LNCaP clone FGC (cell line): ENCODE measurements around the gene KDM1A.

ENCODE experiments used
- DNase-seq: peaks from one replicate; pipeline ENCODE4 v3.0.0-alpha.2; 2011; ENCODE audit warnings: low read depth
- H3K4me3 ChIP-seq: 2 replicates; pipeline ENCODE4 v1.5.1; 2011; ENCODE audit warnings: mild to moderate bottlenecking, low read depth, low read length, control low read depth
- TF ChIP-seq, protein P1 (sequence below): IDR thresholded peaks from 2 replicates; pipeline ENCODE4 v1.5.1; 2012; ENCODE audit warnings: mild to moderate bottlenecking; ENCODE audit not compliant: control insufficient read depth, insufficient read depth; ENCODE audit errors: extremely low read depth

Gene KDM1A

DNA sequence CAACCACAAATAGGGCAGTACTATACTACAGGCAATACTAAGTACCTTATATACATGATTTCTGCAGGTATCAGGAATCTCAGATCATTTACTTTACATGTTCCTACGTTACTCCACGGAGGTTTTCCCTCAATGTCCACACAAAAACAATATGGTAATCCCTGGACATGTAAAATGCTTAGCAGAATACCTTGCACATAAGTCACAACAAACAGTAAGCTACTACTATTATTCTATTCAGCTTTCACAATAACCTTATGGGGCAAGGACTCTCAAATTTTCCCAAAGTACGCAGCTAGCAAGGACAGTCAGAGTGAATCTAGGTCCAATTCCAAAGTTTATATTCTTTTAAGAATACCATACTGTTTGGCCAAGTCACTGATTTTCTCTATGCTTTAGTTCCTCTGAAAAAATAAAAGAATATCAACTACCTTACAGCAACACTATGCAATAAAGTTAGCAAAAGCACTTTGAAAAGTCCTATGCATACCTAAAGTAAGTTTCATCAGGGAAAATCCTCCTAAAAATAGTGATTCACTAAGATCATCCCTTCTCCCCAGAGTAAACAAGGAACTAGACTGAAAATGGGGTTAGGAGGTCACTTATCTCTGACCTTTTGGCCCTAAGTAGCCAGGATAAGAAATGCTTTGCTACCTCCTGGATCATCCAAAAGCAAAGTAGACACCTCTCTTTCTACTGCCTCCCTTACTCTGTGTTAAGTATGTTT, 82.0 kb downstream of the KDM1A start:
- no peak overlapping the region for H3K4me3 ChIP-seq
- TF ChIP-seq, protein P1, sequence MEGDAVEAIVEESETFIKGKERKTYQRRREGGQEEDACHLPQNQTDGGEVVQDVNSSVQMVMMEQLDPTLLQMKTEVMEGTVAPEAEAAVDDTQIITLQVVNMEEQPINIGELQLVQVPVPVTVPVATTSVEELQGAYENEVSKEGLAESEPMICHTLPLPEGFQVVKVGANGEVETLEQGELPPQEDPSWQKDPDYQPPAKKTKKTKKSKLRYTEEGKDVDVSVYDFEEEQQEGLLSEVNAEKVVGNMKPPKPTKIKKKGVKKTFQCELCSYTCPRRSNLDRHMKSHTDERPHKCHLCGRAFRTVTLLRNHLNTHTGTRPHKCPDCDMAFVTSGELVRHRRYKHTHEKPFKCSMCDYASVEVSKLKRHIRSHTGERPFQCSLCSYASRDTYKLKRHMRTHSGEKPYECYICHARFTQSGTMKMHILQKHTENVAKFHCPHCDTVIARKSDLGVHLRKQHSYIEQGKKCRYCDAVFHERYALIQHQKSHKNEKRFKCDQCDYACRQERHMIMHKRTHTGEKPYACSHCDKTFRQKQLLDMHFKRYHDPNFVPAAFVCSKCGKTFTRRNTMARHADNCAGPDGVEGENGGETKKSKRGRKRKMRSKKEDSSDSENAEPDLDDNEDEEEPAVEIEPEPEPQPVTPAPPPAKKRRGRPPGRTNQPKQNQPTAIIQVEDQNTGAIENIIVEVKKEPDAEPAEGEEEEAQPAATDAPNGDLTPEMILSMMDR = no peak
- DNase-seq = no peak

DNA sequence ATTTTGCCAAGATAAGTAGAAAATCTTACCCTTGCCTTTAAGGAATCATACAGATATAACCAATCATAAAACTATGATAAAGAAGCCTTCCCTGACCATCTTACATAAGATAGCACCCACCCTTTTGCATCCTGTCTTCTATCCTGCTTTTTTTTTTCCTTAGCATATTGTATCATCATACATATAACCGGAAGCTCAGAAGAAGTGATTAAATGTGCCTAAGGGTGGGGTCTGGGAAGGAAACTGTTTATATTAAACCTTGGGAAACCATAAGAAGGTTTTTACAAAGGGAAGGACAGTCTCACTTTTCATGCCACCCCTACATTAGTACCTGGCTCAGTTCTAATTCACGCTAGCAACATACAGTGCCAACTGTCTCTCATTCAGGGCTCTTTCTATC, 82.6 kb downstream of the KDM1A start:
- TF ChIP-seq, protein P1 = no peak
- H3K4me3 ChIP-seq = no peak overlapping the region
- no peak for DNase-seq

- DNase-seq = no peak
- H3K4me3 ChIP-seq = no peak overlapping the region
- TF ChIP-seq, protein P1 = no peak
These were observed 83.0 kb downstream of the KDM1A start for GRCh38 chr1:23102289-23102688.

DNA sequence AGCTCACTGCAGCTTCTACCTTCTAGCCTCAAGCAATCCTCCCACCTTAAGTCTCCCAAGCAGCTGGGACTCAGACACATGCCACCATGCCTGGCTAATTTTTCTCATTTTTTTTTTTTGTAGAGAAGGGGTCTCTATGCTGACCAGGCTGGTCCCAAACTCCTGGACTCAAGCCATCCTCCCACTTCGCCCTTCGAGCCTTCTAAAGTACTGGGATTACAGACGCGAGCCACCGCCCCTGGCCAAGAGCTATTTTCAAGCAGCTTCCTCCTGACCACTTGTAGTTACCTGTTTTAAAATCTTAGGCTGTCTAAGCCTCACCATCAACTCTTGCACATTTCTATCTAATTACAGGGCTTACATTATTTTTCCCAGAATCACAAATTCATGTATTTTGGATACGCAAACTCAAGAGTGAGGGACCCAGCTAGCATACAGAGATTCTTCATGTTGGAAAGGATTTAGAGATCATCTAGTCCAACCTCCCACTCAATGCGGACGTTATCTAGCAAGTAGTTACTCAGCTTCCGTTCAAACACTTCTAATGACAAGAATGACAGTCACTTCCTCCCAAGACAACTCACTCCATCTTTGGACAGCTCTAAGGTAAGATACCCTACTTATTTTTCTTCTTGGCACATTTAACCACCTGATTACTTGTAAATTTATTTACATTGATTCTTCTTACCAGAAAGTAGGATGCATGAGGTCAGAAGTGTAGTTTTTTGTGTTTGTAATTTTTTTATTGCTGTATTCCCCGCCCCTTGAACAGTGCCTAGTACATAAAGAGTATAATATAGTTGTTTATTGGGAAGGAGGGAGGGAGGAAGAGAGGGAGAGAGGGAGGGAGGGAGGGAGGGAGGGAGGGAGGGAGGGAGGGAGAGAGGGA, 84.0 kb downstream of the KDM1A start:
- TF ChIP-seq, protein P1 = no peak
- H3K4me3 ChIP-seq = no peak overlapping the region
- DNase-seq = no peak

- TF ChIP-seq, protein P1 = no peak
- DNase-seq = no peak
- no peak overlapping the region for H3K4me3 ChIP-seq
These were observed 89.8 kb downstream of the KDM1A start for GRCh38 chr1:23108918-23109533.

GRCh38 chr1:23110391-23110790, 91.1 kb downstream of the KDM1A start:
- DNase-seq = no peak
- TF ChIP-seq, protein P1 = no peak
- no peak overlapping the region for H3K4me3 ChIP-seq
